Measurements from ENCODE around the gene OSCP1. TPM values are rescaled to one million over a fixed set of nuclear protein-coding genes. Genes with fewer than 3 reads are reported as not detected.
"Not testable (repeated sequence)": the region's sequence is repeated elsewhere in the genome, so short reads cannot be mapped to it uniquely, and the experiment has no call there.

Gene OSCP1
- total and polyA plus RNA-seq, 9 donors, result 9.1 to 27.7 (median 12.2) TPM

DNA sequence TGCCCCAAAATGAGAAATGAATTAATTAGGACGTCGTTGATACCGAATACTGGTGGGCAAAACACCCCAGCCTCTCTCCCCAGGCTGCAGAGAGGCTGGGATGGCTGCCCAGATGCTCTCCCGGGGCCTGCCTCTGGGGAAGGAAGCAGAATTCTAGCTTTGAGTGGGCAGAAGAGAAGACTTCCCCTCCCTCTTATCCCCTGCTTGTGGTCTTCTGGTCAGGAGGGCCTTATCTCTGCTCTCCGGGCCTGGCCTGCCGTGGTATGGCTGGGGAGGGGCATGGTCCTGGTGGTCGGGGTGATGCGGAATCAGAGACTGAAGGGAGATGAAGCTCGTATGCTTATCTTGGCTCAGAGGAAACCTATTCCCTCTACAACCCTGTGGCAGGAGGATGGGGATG lies 42.2 kb upstream of the OSCP1 start:
- 28 to 31% (median 30%) methylated on average over 9 of the region's 9 CpGs for WGBS, 3 donors
- intact Hi-C loops (cut with DNase I), result no loop called here

DNA sequence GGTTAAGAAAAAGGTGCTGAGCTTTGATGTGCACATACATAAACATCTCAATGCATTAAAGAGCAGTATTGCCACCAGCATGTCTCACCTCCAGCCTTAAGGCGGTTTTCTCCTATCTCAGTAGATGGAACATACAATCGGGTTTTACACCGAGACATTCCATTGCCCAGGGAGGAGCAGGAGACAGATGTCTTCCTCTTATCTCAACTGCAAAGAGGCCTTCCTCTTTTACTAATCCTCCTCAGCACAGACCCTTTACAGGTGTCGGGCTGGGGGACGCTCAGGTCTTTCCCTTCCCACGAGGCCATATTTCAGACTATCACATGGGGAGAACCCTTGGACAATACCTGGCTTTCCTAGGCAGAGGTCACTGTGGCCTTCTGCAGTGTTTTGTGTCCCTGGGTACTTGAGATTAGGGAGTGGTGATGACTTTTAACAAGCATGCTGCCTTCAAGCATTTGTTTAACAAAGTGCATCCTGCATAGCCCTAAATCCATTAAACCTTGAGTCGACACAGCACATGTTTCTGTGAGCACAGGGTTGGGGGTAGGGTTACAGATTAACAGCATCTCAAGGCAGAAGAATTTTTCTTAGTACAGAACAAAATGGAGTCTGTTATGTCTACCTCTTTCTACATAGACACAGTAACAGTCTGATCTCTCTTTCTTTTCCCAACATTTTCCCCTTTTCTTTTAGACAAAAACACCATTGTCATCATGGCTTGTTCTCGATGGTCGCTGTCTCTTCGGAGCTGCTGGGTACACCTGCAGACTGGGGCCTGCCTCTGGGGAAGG lies 39.2 kb upstream of the OSCP1 start:
- H3K4me3 ChIP-seq; H3K4me1 ChIP-seq (ENCODE audit: insufficient read depth); H3K27me3 ChIP-seq; DNase-seq; H3K9me3 ChIP-seq; intact Hi-C loops (cut with DNase I); H3K36me3 ChIP-seq; H3K27ac ChIP-seq: not testable (repeated sequence)
- WGBS, 3 donors, result 46 to 54% (median 53%) methylated on average over 10 of the region's 10 CpGs

More for the DNA sequence above, 42.2 kb upstream of the OSCP1 start:
- no peak overlapping the region for H3K4me3 ChIP-seq
- H3K27me3 ChIP-seq, result no peaks in the 10 kb centered on the region
- H3K9me3 ChIP-seq, result no peaks in the 10 kb centered on the region
- no peak overlapping the region for H3K27ac ChIP-seq
- H3K4me1 ChIP-seq (ENCODE audit: insufficient read depth), result no peaks in the 10 kb centered on the region
- DNase-seq, result no peak
- TF ChIP-seq POLR2A (IDR thresholded peaks at IDR 0.05), result no peak
- TF ChIP-seq EP300 (IDR thresholded peaks at IDR 0.05), result no peak
- TF ChIP-seq, protein P1, sequence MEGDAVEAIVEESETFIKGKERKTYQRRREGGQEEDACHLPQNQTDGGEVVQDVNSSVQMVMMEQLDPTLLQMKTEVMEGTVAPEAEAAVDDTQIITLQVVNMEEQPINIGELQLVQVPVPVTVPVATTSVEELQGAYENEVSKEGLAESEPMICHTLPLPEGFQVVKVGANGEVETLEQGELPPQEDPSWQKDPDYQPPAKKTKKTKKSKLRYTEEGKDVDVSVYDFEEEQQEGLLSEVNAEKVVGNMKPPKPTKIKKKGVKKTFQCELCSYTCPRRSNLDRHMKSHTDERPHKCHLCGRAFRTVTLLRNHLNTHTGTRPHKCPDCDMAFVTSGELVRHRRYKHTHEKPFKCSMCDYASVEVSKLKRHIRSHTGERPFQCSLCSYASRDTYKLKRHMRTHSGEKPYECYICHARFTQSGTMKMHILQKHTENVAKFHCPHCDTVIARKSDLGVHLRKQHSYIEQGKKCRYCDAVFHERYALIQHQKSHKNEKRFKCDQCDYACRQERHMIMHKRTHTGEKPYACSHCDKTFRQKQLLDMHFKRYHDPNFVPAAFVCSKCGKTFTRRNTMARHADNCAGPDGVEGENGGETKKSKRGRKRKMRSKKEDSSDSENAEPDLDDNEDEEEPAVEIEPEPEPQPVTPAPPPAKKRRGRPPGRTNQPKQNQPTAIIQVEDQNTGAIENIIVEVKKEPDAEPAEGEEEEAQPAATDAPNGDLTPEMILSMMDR (IDR thresholded peaks at IDR 0.05), result no peak
- no peaks in the 10 kb centered on the region for H3K36me3 ChIP-seq

DNA sequence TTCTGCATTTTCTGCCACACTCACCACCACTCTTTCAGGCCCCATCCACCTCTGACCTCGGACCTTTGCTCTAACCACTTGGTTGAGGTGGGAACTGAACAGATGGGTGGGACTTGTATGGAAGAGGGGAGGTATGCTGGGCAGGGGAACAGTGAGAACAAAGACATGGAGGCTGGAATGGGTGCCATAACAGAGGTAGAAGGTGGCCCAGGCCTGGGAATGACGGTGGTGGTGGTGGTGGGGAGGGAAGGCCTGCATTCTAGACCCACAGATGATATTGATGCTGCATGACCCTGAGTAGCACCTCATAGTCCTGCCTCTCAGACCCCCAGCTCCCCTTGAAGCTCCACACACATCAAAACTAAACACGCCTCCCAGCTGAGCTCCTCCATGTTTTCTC lies 37.7 kb upstream of the OSCP1 start:
- no peak overlapping the region for H3K27ac ChIP-seq
- no peaks in the 10 kb centered on the region for H3K27me3 ChIP-seq
- 74 to 85% (median 82%) methylated on average over 3 of the region's 3 CpGs for WGBS, 3 donors
- intact Hi-C loops (cut with DNase I), result no loop called here
- H3K4me3 ChIP-seq, result no peak overlapping the region
- no peaks in the 10 kb centered on the region for H3K4me1 ChIP-seq (ENCODE audit: insufficient read depth)
- H3K9me3 ChIP-seq, result no peaks in the 10 kb centered on the region
- no peaks in the 10 kb centered on the region for H3K36me3 ChIP-seq
- TF ChIP-seq, protein P1 (IDR thresholded peaks at IDR 0.05), result no peak
- TF ChIP-seq POLR2A (IDR thresholded peaks at IDR 0.05) (no peak), EP300 (IDR thresholded peaks at IDR 0.05) (no peak)
- peak in 1 of 5 donors; percentile 7 for DNase-seq

DNA sequence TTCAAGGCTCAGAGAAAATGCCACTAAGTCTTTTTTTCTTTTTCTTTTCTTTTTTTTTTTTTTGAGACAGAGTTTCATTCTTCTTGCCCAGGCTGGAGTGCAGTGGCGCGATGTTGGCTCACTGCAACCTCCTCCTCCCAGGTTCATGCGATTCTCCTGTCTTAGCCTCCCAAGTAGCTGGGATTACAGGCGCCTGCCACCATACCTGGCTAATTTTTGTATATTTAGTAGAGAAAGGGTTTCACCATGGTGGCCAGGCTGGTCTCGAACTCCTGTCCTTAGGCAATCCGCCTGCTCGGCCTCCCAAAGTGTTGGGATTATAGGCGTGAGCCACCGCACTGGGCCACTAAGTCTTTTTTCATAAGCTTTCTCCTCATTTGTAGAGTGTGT lies 37.1 kb upstream of the OSCP1 start:
- H3K4me1 ChIP-seq (ENCODE audit: insufficient read depth); H3K4me3 ChIP-seq; DNase-seq; H3K27me3 ChIP-seq; intact Hi-C loops (cut with DNase I); H3K9me3 ChIP-seq; H3K36me3 ChIP-seq: not testable (repeated sequence)
- WGBS, 3 donors, result 90 to 96% (median 90%) methylated on average over 9 of the region's 9 CpGs
- peak overlapping the region in 1 of 2 donors; percentile 21 for H3K27ac ChIP-seq

DNA sequence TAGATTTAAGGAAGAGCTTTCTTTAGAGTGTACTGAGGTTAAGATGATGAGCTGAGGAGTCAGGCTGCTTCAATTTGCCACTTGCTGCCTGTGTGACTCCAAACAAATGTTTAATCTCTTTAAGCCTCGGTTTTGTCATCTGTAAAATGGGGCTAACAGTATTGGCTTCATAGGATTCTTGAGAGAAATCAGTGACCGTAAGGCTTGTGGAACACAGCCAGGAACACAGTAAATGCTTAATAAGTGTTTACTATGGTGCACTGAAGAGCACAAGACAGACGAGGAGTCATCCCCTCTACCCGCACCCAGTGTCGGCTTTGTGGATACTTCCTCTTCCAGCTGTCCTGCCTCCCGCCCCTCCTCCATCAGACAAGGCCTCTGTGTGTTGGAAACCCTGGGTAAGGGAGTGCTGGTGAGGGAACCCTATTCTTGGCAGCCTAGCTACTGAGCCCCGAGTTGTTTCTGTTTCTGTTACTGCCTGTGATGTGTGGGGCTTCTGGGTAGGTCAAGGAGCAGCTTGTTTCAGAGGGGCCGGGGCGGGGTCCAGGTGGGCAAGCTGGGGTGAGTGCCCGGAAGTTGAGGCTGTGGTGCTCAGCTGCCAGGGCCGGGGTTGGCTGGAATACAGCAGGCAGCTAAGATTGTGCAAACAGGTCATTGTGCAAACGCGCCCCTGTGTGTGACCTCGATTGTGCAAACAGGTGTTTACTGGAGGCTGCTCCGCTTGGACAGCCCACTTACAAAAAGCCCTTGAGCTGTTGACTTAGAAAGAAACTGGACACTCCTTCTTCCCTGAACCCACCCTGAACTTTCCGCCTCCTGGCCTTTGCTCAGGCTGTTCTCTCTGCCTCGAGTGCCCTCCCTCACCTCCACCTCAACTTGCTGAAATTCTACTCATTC lies 36.4 kb upstream of the OSCP1 start:
- Histone ChIP-seq H3K9me3 (no peaks in the 10 kb centered on the region), H3K4me1 (ENCODE audit: insufficient read depth) (no peaks in the 10 kb centered on the region), H3K4me3 (no peak overlapping the region), H3K36me3 (no peaks in the 10 kb centered on the region), H3K27ac (peak overlapping the region in 1 of 2 donors; percentile 21), H3K27me3 (no peaks in the 10 kb centered on the region)
- intact Hi-C loops (cut with DNase I), result no loop called here
- DNase-seq, result peak in 4 of 5 donors; percentile 57 to 84 (median 70)
- WGBS, 3 donors, result 31 to 51% (median 34%) methylated on average over 17 of the region's 17 CpGs
- no peak for TF ChIP-seq POLR2A (IDR thresholded peaks at IDR 0.05)
- no peak for TF ChIP-seq EP300 (IDR thresholded peaks at IDR 0.05)
- TF ChIP-seq, protein P1 (IDR thresholded peaks at IDR 0.05), result no peak
